Stomach (tissue), 4 donors: ENCODE measurements around the gene ARID1B.

Experiments
- POLR2A ChIP-seq, 4 donors: fragments of 450-650 bp; IDR thresholded peaks; one replicate each; pipeline ENCODE4 v1.6.1; 2016; ENCODE audit warnings: antibody characterized with exemption in 4 of 4, control low read depth in 2 of 4, mild to moderate bottlenecking in 1 of 4, moderate library complexity in 1 of 4
- POLR2AphosphoS5 ChIP-seq, 3 donors: sonication (generic); formaldehyde crosslinking; IDR thresholded peaks; one replicate each; pipeline ENCODE4 v1.6.1; 2016; ENCODE audit warnings: antibody characterized with exemption in 3 of 3

DNA sequence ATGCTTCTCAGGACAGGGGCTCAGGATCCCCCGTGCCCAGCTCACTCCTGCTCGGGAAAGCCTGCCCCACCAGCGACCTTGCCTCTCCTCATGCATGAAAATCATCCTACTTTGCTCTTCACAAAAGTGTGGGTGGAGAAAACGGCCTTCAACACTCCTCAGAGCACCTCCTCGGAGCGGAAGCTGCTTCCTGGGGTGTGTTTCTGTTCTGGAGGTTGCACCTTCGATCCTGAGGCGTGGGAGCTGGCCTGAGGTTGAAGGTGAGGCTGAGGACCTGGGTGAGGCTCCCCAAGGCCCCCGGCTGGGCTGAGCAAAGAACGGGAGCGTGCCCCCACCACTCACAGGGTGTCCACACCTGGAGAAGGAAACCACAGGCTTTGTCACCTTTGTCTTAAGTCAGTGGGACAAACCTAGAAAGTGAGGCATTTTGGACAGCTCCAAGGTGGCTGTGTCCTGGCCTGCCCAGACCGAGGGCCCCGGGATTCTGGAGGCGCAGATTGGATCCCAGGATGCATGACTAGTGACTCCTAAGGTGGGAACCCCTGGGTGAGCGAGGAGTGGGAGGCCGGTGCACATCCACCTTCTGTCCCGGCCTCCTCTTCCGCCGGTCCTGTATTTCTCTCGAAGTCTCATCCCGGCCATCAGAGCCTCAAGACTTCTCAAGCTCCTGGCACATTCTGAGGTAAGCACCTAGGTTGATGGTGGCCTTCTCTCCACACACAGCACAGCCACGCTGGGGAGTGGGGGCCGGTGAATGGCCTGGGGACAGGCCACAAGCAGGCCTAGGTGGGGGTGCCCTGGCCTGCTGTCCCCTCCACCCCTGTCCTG lies 441.4 kb downstream of the ARID1B start:
- TF ChIP-seq POLR2A (IDR thresholded peaks at IDR 0.05): no peak
- no peak for TF ChIP-seq POLR2AphosphoS5 (IDR thresholded peaks at IDR 0.05)
